GM13977 (cell line): ENCODE results near the gene POMC.

Experiments used
- DNase-seq: peaks from one replicate; pipeline ENCODE4 v3.0.0; 2012; ENCODE audit warnings: low spot score
- in situ Hi-C: fragments of 300-500 bp; cut with MboI; formaldehyde crosslinking; loops from one replicate; pipeline ENCODE4 v1.12.0; 2022; ENCODE audit warnings: low sequenced_read_pairs, low pct_unique_long_range_greater_than_20kb, mixed read lengths, inconsistent platforms; ENCODE audit not compliant: unreplicated experiment
- TF ChIP-seq, protein P1 (sequence below): IDR thresholded peaks from 2 replicates; pipeline ENCODE4 v1.5.1; 2012; ENCODE audit warnings: mild to moderate bottlenecking, control low read depth; ENCODE audit not compliant: insufficient read depth; ENCODE audit errors: extremely low read depth, missing control alignments

The POMC gene

DNA sequence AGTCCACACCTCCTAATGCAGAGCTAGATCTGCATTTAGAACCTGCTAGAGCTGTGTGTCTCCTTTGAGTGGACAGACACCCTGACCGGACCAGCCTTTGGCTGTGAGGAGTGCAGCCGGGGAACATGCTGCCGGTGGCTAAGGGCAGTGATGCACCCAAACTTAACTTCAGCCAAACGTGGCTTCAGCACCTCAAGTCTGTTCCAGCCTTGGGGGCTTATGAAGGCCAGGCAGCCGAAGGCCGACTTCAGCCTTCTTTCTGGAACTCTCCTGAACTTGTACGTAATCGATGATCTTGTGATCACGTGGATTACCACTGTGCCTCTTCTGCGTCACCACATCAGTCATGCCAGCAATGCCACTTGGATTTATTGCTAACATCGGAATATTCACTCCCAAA, 49.1 kb downstream of the POMC start:
- no peak for DNase-seq
- in situ Hi-C loops: no loop called here
- TF ChIP-seq, protein P1, sequence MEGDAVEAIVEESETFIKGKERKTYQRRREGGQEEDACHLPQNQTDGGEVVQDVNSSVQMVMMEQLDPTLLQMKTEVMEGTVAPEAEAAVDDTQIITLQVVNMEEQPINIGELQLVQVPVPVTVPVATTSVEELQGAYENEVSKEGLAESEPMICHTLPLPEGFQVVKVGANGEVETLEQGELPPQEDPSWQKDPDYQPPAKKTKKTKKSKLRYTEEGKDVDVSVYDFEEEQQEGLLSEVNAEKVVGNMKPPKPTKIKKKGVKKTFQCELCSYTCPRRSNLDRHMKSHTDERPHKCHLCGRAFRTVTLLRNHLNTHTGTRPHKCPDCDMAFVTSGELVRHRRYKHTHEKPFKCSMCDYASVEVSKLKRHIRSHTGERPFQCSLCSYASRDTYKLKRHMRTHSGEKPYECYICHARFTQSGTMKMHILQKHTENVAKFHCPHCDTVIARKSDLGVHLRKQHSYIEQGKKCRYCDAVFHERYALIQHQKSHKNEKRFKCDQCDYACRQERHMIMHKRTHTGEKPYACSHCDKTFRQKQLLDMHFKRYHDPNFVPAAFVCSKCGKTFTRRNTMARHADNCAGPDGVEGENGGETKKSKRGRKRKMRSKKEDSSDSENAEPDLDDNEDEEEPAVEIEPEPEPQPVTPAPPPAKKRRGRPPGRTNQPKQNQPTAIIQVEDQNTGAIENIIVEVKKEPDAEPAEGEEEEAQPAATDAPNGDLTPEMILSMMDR: no peak

DNA sequence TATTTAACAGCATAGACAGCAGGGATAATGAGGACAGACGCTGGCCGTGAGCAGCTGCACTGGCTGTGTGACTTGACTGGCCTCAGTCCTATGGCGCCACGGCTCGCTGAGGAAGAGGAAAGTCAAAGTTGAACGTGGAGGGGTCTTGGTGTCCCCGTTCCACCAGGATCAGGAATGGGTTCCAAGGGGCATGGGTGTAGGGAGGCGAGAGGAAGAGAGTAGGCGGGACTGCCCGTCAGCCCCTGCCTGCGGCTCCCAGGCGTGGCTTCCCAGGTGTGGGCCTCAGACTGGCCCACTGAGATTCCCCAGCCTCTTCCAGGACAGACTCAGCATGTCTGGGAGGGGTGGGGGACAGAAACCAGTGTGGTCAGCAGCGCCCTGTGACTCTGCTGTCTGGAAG, 51.4 kb downstream of the POMC start:
- in situ Hi-C loops: no loop called here
- TF ChIP-seq, protein P1: no peak
- no peak for DNase-seq

DNA sequence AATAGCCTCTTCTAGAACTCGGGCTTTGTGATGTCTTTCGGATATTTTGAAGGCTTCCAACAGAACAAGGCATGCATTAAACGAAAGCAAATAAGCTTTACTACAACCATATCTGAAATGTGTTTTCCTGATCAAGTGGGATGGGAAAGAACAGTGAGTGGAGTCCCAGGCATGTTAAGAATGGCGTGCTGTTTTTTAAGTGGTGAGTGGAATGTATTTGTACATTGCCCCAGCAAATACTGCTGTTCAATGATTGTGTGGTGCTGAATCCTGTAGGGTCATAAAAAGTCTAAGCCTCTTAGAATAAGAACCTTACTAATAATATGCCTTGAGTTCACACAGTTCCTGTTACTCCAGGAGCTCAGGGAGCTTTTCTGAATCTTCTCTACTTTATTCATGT, 52.5 kb downstream of the POMC start:
- TF ChIP-seq, protein P1: no peak
- in situ Hi-C loops: no loop called here
- no peak for DNase-seq

DNA sequence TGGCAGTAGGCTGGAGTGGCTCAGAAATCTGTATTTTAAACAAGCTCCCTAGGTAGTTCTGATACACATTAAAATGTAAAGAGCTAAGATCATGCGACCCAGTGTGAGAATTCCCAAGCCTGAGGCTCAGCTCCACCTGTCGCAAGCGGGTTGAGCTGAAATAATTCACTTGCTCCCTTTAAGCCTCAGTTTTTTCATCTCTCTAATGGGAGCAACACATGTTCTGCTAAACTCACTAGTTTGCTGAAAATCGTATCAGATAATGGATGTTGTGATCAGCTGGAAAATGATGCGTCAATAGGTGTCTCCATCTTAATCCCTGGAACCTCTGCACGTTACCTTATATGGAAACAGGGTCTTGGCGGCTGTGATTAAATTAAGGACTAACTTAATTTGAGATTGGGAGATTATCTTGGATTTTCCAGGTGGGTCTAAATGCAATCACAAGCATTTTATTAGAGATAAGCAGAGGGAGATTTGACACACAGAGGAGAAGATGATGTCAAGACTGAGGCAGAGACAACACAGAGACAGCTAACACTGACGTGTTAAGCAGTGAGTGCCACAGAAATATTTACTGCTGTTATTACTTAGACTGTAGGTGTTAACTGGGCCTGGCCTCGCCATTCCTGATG, 53.0 kb downstream of the POMC start:
- in situ Hi-C loops: no loop called here
- no peak for DNase-seq
- TF ChIP-seq, protein P1: no peak

DNA sequence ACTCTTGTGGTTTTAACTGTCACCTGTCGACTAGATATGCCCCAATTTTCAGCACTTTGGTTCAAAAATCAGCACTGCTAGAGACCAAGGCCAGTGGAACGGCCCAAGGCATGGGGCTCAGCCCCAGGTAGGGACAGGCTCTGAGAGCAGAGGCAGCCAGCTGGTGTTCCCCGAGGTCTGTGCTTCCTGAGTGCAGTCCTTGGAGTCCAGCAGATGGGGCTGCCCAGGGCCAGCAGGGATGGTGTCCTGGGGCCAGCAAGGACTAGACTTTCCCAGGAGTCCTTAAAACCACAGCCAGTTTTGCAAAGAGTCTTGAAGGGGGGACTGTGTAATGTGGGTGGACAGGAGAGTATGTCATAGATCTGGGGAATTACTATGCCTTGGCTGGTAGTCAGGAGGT, 56.3 kb downstream of the POMC start:
- TF ChIP-seq, protein P1: no peak
- DNase-seq: no peak
- in situ Hi-C loops: no loop called here
